HG03060 (cell line): ENCODE measurements around the gene TAMALIN.

Experiments
- ATAC-seq: cut with Tn5 transposase; IDR thresholded peaks from one replicate; pipeline ENCODE4 v1.9.1; 2021; ENCODE audit warnings: low read depth, moderate number of reproducible peaks; ENCODE audit not compliant: unreplicated experiment

TAMALIN gene

DNA sequence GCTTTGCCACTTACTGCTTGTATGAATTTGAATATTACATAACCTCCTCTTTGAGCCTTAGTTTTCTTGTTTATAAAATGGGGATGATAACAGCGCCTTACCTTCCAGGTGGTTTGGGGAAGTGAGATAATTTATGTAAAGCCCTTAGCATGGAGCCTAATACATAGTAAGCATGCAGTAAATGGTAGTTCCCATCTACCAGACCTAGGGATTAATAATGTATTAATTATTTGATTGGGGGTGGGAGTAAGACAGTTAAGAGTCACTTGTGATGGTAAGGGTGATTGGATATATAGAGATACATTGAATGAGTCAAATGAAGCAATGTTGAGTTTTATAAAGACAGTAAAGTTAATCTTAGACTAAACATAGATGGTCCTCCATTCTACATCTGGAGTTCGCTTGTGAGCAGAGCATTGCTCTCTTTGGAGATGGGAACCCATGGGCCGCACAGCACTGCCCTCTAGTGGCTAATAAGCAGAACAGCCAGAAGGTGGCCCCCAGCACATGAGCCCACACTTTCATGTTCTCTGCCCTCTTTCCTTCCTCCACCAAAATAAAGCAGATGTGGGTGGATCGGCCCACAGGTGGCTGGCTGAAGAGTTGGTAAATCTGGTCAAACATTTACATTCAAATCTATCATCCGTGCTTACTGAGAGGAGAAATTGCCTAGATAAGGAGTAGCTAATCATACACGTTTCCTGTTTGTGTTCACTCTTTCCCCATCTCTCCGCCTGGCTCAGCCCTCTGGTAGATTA is 26.5 kb upstream of the TAMALIN start:
- no peak for ATAC-seq

DNA sequence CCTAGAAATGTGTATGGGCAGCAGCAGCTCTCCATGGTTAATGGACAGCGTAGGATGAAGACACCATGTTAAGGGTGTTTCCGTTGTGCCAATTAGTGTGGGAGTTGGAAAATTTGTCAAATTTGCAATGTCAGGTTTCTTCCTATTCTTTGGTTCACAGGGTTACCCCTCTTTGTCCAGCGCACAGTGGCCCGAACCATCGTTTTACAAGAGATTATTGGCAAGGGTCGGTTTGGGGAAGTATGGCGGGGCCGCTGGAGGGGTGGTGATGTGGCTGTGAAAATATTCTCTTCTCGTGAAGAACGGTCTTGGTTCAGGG is 26.0 kb upstream of the TAMALIN start:
- ATAC-seq = no peak

DNA sequence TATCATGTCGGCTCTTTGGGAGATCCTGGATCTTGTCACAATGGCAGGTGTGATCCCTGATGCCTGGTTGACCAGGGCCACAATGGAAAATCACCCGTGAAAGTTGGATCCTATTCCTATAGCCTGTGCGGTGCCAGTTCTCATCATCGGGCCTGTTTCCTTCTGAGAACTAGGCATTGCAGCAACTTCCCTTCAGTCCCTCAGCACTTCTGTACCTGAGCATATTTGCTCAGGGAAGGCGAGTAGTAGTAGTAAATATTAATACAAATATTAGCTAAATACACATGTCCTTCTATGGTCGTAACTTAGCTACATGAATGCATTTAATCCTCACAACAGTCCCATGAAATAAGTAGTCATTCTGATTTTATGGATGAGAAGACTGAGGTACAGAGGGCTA is 22.1 kb upstream of the TAMALIN start:
- ATAC-seq = no peak

DNA sequence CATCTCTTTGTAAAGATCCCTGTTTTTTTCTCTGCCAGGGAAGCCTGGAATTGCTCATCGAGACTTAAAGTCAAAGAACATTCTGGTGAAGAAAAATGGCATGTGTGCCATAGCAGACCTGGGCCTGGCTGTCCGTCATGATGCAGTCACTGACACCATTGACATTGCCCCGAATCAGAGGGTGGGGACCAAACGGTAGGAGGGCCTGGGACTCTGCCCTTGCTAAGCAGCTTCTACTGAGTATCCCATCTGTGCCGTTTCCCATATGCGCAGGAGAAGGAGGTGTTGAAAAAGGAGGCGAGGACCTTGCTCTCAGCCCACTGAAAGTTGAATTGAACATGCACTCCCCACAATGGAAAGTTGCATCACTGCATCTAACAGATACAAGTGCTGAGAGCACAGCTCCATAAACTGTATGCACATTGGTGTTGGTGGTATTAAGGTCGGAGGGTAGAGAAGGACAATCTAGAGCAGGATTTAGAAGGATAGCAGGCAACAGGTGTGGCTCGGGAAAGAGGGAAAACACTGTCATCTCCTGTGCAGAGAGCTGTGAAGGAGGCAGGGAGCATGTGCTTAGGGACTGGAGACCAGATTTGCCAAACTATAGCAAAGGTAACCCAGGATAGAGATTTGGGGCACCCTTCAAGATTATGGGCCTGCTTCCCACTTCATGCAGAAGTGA is 21.5 kb upstream of the TAMALIN start:
- no peak for ATAC-seq

DNA sequence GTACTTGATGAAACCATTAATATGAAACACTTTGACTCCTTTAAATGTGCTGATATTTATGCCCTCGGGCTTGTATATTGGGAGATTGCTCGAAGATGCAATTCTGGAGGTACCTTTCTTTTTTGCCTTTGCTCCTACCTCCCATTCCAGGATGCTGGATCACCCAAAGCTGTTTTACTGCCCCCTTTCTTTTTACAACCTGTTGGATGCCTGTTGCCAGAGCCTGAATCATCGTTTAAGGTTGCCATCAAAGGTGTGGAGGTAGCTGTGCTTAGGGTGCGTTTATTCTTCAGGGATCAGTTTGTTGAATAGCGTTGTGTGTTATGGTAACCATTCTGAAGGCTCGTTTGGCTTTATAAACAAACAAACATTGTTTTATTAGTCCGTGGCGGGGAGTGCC is 19.9 kb upstream of the TAMALIN start:
- ATAC-seq = no peak

DNA sequence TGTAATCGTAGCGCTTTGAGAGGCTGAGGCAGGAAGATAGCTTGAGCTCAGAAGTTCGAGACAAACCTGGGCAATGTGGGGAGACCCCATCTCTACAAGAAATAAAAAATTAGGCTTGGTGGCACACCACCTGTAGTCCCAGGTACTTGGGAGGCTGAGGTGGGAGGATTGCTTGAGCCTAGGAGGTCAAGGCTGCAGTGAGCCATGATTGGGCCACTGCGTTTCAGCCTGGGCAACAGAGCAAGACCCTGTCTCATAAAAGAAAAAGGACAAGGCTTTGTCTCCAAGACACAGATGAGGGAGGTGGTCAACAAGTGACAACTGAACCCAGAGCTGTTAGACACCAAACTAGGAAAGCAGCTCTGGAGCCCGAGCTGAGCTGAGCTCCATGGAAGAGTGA is 14.5 kb upstream of the TAMALIN start:
- ATAC-seq = no peak

DNA sequence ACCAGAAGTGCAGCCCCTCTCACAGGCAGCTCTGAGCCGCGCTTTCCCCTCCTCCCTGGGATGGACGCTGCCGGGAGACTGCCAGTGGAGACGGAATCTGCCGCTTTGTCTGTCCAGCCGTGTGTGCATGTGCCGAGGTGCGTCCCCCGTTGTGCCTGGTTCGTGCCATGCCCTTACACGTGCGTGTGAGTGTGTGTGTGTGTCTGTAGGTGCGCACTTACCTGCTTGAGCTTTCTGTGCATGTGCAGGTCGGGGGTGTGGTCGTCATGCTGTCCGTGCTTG is 12.3 kb upstream of the TAMALIN start:
- ATAC-seq = no peak

DNA sequence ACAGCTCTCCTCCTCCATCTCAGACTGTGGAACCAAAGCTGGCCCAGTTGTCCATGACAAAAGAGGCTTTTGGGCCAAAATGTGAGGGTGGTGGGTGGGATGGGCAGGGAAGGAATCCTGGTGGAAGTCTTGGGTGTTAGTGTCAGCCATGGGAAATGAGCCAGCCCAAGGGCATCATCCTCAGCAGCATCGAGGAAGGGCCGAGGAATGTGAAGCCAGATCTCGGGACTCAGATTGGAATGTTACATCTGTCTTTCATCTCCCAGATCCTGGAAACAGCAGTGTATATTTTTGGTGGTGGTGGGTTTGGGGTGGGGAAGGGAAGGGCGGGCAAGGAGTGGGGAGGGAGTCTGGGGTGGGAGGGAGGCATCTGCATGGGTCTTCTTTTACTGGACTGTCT is 11.8 kb upstream of the TAMALIN start:
- no peak for ATAC-seq

DNA sequence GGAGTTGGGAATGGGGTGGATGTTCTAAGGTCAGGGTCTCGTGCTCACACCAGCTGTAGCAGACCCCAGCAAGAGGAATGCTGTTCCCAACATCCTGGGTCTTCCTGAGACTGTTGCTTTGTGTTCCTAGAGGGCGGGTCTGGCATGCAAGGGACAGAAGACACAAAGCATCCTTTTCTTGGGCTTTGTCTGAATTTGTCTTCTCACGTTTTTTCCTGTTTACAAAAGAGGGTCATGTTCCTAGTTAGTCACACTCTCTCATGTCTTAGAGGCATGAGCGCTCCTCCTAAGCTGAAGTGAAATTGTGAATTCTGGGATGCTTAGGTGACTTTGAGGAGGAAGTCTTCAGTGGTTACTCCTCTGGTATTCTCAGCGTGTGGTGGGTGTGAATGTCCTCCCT is 9.6 kb upstream of the TAMALIN start:
- ATAC-seq = no peak

DNA sequence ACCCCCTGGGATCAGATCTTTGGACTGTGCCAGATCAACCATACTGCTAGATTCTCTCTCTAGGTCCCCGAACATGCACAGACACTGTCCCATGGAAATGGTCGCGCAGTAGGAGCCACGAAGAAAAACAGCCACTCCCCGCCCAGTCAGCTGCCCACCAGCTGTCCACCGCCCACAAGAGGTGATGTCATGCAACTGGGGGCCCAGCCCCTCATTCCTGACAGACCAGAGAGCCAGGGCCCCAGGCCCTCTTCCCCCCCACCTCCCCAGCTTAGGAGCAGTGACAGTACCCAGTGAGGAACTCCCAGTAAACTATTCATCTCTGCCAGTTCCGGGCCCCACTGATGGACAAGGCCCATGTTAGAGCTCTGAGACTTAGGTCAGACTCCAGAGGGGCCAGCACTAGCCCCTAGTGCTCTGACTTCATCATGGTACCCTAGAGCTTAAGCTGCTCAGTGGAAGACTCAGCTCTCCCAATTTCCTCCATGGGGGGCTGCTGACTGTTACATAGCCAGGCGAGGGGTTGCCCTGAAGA is 3.7 kb upstream of the TAMALIN start:
- ATAC-seq = no peak

DNA sequence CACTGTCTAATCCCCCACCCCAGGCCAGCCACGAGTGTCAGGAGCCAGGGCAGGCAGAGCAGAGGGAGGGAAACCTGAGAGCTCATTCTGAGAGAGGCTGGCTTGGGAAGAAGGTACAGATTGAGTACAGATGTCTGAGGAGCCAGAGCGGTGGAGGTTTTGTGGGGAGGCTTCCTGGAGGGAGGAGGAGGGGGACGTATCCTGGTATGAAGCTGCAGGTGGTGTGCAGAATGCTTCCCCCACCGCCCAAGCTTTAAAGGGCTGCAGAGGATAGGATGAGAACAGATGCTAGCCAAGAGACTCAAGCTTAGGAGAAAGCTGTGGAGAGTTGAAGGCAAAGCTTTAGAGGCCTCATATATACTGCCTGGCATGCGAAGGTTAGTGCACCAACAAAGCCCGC is 3.2 kb upstream of the TAMALIN start:
- no peak for ATAC-seq

DNA sequence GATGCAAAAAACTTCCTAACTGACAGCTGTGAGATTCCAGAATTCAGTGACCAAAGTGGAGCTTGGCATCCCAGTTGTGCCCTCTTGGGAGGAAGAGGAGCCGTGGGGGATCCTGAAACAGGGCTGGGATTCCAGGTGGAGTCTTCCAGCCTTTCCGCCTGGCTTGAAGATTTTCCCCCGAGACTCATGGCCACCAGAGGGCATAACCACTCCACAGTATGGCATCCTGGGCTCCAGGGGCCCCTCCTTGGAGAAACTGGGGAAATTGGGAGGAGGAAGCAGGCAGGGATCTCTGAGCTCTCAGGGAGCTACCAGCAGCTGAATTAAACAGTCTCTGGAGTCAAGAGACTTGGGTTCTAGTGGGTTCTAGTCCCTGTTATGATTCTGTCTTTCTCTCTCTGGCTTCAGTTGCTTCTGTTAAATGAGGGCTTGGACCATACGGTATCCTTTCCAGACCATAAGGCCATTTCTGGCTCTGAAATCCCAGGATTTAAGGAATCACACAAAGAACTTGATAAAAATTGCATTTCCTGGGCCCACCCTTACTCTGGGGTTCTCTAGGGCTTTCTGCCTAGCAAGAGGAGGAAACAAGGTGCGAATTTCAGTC is 2.6 kb upstream of the TAMALIN start:
- no peak for ATAC-seq

DNA sequence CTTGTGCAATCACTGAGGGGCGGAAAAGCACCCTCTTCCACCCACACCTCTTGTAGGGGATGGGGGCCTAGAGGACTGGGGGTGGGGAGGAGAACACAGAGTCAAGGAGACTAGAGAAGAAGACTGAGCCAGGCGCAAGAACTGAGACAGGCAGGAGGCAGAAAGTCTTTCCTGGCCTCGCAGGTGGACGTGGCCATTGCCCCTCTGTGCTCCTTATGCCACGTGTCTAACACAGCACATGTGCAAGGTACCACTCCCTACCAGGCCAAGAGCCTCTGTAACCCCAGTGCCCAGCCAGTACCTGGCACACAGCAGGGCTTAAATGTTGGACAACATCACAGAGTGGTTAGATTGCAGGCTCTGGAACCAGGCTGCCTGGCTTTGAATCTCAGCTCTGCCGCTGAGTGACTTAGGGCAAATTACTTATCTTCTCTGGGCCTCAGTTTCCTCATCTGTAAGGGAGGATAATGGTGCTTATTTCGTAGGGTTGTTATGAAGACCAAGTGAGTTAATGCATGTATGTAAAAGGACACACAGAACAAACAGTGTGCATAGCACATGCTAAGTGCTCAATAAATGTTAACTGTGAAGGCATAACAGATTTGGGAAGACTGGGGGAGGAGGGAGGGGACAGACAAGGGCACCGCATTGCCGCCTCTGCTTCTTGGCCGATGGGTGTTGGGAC is 1.4 kb upstream of the TAMALIN start:
- no peak for ATAC-seq

DNA sequence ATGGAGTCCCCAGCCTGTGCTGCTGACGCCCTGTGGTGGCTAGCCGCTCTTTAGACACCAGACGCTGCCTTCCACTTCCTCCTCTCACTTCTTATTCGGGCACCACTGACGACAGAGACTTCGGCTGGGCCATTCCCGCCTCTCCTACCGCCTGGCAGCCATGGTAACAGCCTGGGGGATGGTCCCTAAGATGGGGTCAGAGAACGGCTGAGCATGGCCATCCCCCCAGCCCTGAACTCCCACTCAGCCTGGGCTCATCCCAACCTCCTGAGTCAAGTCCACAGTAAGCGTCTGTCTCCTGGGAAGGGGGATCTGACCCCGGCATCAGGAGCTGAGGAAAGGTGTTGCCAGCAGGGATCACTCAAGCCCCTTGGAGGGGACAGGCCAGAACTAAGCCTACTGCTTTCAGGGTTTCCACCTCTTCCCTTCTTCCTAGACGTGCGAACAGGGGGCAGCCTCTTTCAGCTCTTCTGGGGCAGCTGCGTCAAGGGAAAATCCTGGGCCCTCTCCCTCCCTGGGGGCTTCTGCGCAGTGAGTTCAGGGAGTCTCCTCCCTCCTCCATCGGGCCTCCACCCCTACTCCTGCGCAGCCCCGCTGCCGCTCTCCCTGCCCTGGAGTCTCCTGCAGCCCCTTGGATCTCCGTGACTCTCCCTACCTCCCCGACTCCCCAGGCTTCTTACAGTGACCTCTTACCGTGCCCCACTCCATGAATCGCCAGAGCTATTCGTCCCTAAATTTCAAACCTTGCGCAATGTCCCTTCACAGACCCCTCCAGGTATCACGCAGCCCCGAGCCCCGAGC is 643 bp upstream of the TAMALIN start:
- peak; percentile 68 for ATAC-seq

DNA sequence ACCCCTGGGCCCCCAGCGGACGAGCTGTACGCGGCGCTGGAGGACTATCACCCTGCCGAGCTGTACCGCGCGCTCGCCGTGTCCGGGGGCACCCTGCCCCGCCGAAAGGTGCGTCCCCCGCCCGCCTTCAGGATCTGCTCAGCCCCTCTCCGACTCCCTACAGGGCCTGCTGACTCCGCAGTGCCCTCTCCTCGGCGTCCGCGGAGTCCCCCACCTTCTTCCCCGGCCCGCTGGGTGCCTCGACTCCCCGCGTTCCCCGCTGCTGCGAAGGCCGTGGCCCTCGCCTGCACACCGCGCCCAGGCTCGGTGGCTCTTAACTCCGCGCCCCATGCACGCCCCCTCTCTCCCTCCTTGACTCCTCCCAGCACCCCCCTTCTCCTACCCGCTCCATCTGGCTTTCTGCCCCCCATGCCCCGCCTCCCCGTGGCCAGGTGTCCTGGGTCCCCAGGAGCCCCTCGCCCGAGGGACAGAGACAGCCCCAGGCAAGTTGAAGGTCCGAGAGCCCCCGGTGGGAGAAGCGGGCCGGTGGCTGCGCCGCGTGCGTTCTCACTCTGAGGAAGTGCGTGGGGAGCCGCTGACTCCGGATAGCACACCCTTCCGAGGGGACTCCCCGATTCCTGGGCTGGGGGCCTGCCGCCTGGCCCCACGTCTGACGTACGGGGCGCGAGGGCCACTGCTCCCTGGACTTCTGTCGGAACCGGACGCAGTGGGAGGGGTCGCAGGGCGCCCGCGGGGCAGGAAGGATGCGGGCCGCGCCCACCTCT is 594 bp downstream of the TAMALIN start:
- ATAC-seq = no peak

DNA sequence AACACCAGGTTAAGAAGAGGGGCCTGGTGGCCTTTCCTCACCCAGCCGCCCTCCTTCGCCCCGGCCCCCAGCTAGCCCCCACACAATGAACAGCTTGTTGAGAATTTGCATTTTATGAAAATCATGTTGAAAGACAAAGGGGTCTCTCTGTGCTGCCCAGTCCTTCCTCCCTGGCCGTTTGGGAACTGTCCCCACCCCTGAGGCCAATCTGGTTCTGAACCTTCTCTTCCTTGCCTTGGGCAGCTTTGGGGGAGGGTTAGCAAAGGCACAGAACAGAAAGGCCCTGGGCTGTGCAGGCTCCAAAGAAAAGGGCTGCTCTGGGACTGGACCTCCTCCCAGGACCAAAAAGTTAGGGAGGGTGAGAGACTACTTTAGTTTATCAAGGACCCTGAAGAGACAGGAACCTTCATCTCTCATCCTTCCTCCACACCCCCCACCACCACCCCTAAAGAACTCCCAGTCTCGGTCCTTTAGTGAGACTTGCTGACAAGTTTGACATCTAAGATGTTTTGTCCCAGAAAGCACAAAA is 1.3 kb downstream of the TAMALIN start:
- ATAC-seq = no peak

DNA sequence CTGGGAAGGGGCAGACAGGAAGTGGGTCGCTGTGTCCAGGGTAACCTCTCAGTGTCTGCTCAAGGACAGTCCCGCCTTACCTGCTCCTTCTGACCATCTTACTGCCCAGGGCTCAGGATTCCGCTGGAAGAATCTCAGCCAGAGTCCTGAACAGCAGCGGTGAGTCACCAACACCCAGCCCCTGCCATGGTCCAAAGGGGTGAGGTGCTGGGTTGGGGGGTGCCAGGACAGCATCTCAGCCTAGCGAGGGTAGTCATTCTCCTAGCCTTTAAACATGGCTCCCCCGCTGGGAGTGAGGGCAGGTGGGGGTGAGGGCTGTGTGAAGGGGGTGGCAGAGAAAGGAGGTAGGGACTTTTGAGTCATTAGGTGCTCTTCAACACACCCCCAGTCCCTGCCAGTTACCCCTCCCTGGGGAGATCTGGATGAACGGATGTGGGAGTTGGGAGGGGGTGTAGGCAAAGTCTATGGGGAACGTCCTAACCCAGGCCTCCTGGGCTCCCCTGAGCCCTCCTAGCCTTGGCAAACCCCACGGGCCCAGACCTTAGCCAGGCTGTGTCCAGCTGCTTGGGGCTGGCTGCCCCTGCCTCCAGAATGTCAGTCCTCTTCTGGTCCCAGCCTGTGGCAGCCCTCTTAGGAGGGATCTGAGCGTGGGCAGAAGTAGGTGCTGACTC is 2.5 kb downstream of the TAMALIN start:
- no peak for ATAC-seq

DNA sequence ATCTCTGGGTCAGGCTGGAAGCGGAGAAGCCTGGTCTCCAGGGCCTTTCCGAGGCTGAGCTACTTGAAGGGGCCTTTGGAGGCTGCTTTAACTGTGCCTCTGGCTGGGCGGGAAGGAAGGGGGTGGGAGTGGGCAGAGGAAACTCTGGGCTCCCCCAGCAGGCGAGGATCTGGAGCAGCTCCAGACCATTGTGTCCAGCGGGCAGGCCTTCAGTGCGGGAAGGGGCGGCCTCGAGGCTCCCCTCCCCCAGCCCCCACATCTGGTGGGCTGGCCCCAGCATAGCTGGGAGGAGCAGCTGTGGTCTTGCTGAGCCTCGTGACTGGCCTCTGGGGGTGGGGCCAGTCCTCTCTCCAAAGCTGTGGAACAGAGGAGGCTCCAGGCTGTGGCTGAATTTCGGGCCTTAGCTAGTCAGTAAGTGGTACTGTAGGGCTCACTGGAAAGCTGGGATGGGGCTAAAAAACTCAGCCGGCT is 3.4 kb downstream of the TAMALIN start:
- ATAC-seq = no peak
